CD8-positive, alpha-beta memory T cell (primary cell): ENCODE measurements around the gene IL1RL1. TPM values are rescaled to one million over a fixed set of nuclear protein-coding genes. Genes with fewer than 3 reads are reported as not detected.

Source experiments
- CTCF ChIA-PET: fragments of 350-600 bp; sonication (Branson Sonifier 250); formaldehyde crosslinking; loops from one replicate; lab custom pipeline; 2021; ENCODE audit warnings: antibody characterized with exemption; lab: Charles Lee
- POLR2A ChIA-PET: fragments of 350-600 bp; sonication (Branson Sonifier 250); formaldehyde crosslinking; loops from one replicate; lab custom pipeline; 2021; ENCODE audit warnings: antibody characterized with exemption; lab: Charles Lee
- DNase-seq, 5 donors: peaks; one replicate each; pipeline versions ENCODE4 v3.0.0 to v3.0.0-alpha.2; 2020 to 2022; ENCODE audit warnings: mixed read lengths in 1 of 5
- H3K27ac ChIP-seq: one replicate; pipeline ENCODE4 v1.7.0; 2013; ENCODE audit warnings: low read depth, mild to moderate bottlenecking, low read length, moderate library complexity
- H3K27me3 ChIP-seq: 2 replicates; pipeline ENCODE4 v1.7.0; 2013; ENCODE audit warnings: low read length, mild to moderate bottlenecking; ENCODE audit not compliant: insufficient read depth, poor library complexity, severe bottlenecking
- H3K36me3 ChIP-seq: 2 replicates; pipeline ENCODE4 v1.7.0; 2013; ENCODE audit warnings: mild to moderate bottlenecking, low read length, moderate library complexity; ENCODE audit not compliant: insufficient read depth
- H3K4me1 ChIP-seq: 2 replicates; pipeline ENCODE4 v1.7.0; 2013; ENCODE audit warnings: mild to moderate bottlenecking, low read length, moderate library complexity; ENCODE audit not compliant: insufficient read depth
- H3K4me3 ChIP-seq: 2 replicates; pipeline ENCODE4 v1.7.0; 2013; ENCODE audit warnings: mild to moderate bottlenecking, low read length
- H3K9me3 ChIP-seq: 2 replicates; pipeline ENCODE4 v1.7.0; 2013; ENCODE audit warnings: mild to moderate bottlenecking, low read length
- H3K27ac Mint-ChIP-seq, 8 donors: one replicate each; pipeline ENCODE4 v1.8.0; 2020 to 2021; ENCODE audit warnings: mixed read lengths in 8 of 8, mild to moderate bottlenecking in 6 of 8, inconsistent platforms in 3 of 8, moderate library complexity in 3 of 8
- H3K27me3 Mint-ChIP-seq, 2 donors: one replicate each; pipeline ENCODE4 v1.8.0; 2020 to 2021; ENCODE audit warnings: mixed read lengths in 2 of 2, mild to moderate bottlenecking in 1 of 2, moderate library complexity in 1 of 2
- H3K36me3 Mint-ChIP-seq, 3 donors: one replicate each; pipeline ENCODE4 v1.8.0; 2020 to 2021; ENCODE audit warnings: mixed read lengths in 3 of 3, inconsistent platforms in 1 of 3, mild to moderate bottlenecking in 1 of 3
- H3K4me1 Mint-ChIP-seq, 3 donors: one replicate each; pipeline ENCODE4 v1.8.0; 2020 to 2021; ENCODE audit warnings: mixed read lengths in 3 of 3, inconsistent platforms in 1 of 3, mild to moderate bottlenecking in 1 of 3
- H3K4me3 Mint-ChIP-seq, 7 donors: one replicate each; pipeline ENCODE4 v1.8.0; 2020 to 2021; ENCODE audit warnings: mixed read lengths in 7 of 7, mild to moderate bottlenecking in 6 of 7, moderate library complexity in 4 of 7, inconsistent platforms in 2 of 7
- H3K9me3 Mint-ChIP-seq, 5 donors: one replicate each; pipeline ENCODE4 v1.8.0; 2020 to 2022; ENCODE audit warnings: mixed read lengths in 5 of 5, mild to moderate bottlenecking in 3 of 5, moderate library complexity in 2 of 5, inconsistent platforms in 1 of 5
- polyA plus RNA-seq: library from polyadenylated mRNA; unstranded; fragments of 300-500 nt; fragmentation: Illumina TruSeq; gene quantifications from one replicate; pipeline ENCODE4 v1.2.3, GENCODE V29; 2021
- total RNA-seq, 2 experiments: library from RNA; stranded (reverse); gene quantifications; one replicate each; pipeline ENCODE4 v1.2.3, GENCODE V29; 2021

IL1RL1 gene
- total and polyA plus RNA-seq, 3 experiments from 2014 or later: 0.14 to 0.35 (median 0.22) TPM

GRCh38 chr2:102271844-102272243 is 39.5 kb upstream of the IL1RL1 start:
- Histone ChIP-seq H3K27ac (no peak overlapping the region), H3K9me3 (no peaks in the 10 kb centered on the region), H3K4me1 (peaks cover 12% of the 10 kb centered on the region), H3K27me3 (no peaks in the 10 kb centered on the region), H3K4me3 (no peak overlapping the region), H3K36me3 (no peaks in the 10 kb centered on the region)
- H3K27ac Mint-ChIP-seq: peak overlapping the region in 4 of 8 donors; percentile 37 to 68 (median 56)
- POLR2A ChIA-PET: no interaction called here
- H3K9me3 Mint-ChIP-seq: no peaks in the 10 kb centered on the region
- H3K4me1 Mint-ChIP-seq: peaks cover 22 to 34% (median 25%) of the 10 kb centered on the region in 3 donors
- peaks cover 0 to 7% (median 4%) of the 10 kb centered on the region in 3 donors for H3K36me3 Mint-ChIP-seq
- CTCF ChIA-PET: interaction anchor here (1.1 kb wide), 1 partner anchor 84 kb away, joined by 3 read pairs; no protein-coding TSS in a partner anchor
- DNase-seq: peak in 1 of 5 donors; percentile 17
- peak overlapping the region in 3 of 7 donors; percentile 6 to 59 (median 16) for H3K4me3 Mint-ChIP-seq
- peaks cover 5 to 20% of the 10 kb centered on the region in 2 donors for H3K27me3 Mint-ChIP-seq

GRCh38 chr2:102273619-102274211 is 37.6 kb upstream of the IL1RL1 start:
- Histone ChIP-seq H3K36me3 (no peaks in the 10 kb centered on the region), H3K4me1 (peaks cover 19% of the 10 kb centered on the region), H3K27me3 (no peaks in the 10 kb centered on the region), H3K4me3 (no peak overlapping the region), H3K27ac (no peak overlapping the region), H3K9me3 (no peaks in the 10 kb centered on the region)
- H3K9me3 Mint-ChIP-seq: no peaks in the 10 kb centered on the region
- ChIA-PET CTCF (interaction anchor here (1.8 kb wide), 1 partner anchor 253 kb away, joined by 4 read pairs; no protein-coding TSS in a partner anchor), POLR2A (no interaction called here)
- peaks cover 39 to 53% (median 40%) of the 10 kb centered on the region in 3 donors for H3K4me1 Mint-ChIP-seq
- DNase-seq: no peak
- H3K27ac Mint-ChIP-seq: no peak overlapping the region
- H3K27me3 Mint-ChIP-seq: peaks cover 8 to 20% of the 10 kb centered on the region in 2 donors
- no peak overlapping the region for H3K4me3 Mint-ChIP-seq
- H3K36me3 Mint-ChIP-seq: peaks cover 0 to 7% (median 4%) of the 10 kb centered on the region in 3 donors

GRCh38 chr2:102276549-102277201 is 34.7 kb upstream of the IL1RL1 start:
- Histone ChIP-seq H3K4me1 (peaks cover 19% of the 10 kb centered on the region), H3K36me3 (no peaks in the 10 kb centered on the region), H3K27me3 (no peaks in the 10 kb centered on the region), H3K4me3 (no peak overlapping the region), H3K27ac (no peak overlapping the region), H3K9me3 (no peaks in the 10 kb centered on the region)
- Mint-ChIP-seq H3K9me3 (no peaks in the 10 kb centered on the region), H3K27me3 (peaks cover 7 to 10% of the 10 kb centered on the region in 2 donors), H3K4me1 (peaks cover 35 to 51% (median 37%) of the 10 kb centered on the region in 3 donors), H3K36me3 (peaks cover 0 to 3% (median 0%) of the 10 kb centered on the region in 3 donors), H3K4me3 (peak overlapping the region in 5 of 7 donors; percentile 5 to 63 (median 52)), H3K27ac (peak overlapping the region in 3 of 8 donors; percentile 8 to 29 (median 20))
- peak in 1 of 5 donors; percentile 45 for DNase-seq
- CTCF ChIA-PET: interaction anchor here (1.3 kb wide), 2 partner anchors 36 to 37 kb away, joined by 3 read pairs; no protein-coding TSS in a partner anchor
- POLR2A ChIA-PET: interaction anchor here (0.6 kb wide), 1 partner anchor 555 kb away, joined by 9 read pairs; no protein-coding TSS in a partner anchor

GRCh38 chr2:102277202-102277700 is 34.1 kb upstream of the IL1RL1 start:
- Histone ChIP-seq H3K36me3 (no peaks in the 10 kb centered on the region), H3K27me3 (no peaks in the 10 kb centered on the region), H3K27ac (no peak overlapping the region), H3K9me3 (no peaks in the 10 kb centered on the region), H3K4me1 (peaks cover 19% of the 10 kb centered on the region), H3K4me3 (no peak overlapping the region)
- DNase-seq: no peak
- Mint-ChIP-seq H3K27ac (peak overlapping the region in 1 of 8 donors; percentile 8), H3K4me1 (peaks cover 30 to 46% (median 32%) of the 10 kb centered on the region in 3 donors), H3K27me3 (peaks cover 7 to 10% of the 10 kb centered on the region in 2 donors), H3K4me3 (peak overlapping the region in 3 of 7 donors; percentile 42 to 63 (median 58)), H3K9me3 (no peaks in the 10 kb centered on the region), H3K36me3 (peaks cover 0 to 3% (median 0%) of the 10 kb centered on the region in 3 donors)
- ChIA-PET CTCF (interaction anchor here (1.3 kb wide), 1 partner anchor 36 kb away, joined by 3 read pairs; no protein-coding TSS in a partner anchor), POLR2A (interaction anchor here (0.6 kb wide), 1 partner anchor 556 kb away, joined by 9 read pairs; no protein-coding TSS in a partner anchor)

- ChIA-PET POLR2A (no interaction called here), CTCF (no interaction called here)
- H3K9me3 ChIP-seq: no peaks in the 10 kb centered on the region
These were observed 32.5 kb upstream of the IL1RL1 start for GRCh38 chr2:102278720-102279390.

GRCh38 chr2:102279391-102279735 is 32.0 kb upstream of the IL1RL1 start:
- H3K4me1 Mint-ChIP-seq: peaks cover 30 to 41% (median 32%) of the 10 kb centered on the region in 3 donors

More at GRCh38 chr2:102278720-102279390, 32.5 kb upstream of the IL1RL1 start:
- Histone ChIP-seq H3K4me1 (peaks cover 19% of the 10 kb centered on the region), H3K27me3 (no peaks in the 10 kb centered on the region), H3K27ac (no peak overlapping the region), H3K36me3 (no peaks in the 10 kb centered on the region), H3K4me3 (no peak overlapping the region)
- Mint-ChIP-seq H3K4me1 (peaks cover 30 to 41% (median 32%) of the 10 kb centered on the region in 3 donors), H3K27ac (peak overlapping the region in 1 of 8 donors; percentile 76), H3K4me3 (peak overlapping the region in 1 of 7 donors; percentile 28), H3K9me3 (no peaks in the 10 kb centered on the region), H3K27me3 (peaks cover 2 to 7% of the 10 kb centered on the region in 2 donors), H3K36me3 (peaks cover 0 to 3% (median 0%) of the 10 kb centered on the region in 3 donors)
- no peak for DNase-seq

GRCh38 chr2:102282678-102283091 is 28.7 kb upstream of the IL1RL1 start:
- H3K9me3 Mint-ChIP-seq: no peaks in the 10 kb centered on the region
- H3K9me3 ChIP-seq: no peaks in the 10 kb centered on the region
- no peak overlapping the region for H3K27ac ChIP-seq
- H3K36me3 Mint-ChIP-seq: no peaks in the 10 kb centered on the region
- no peak for DNase-seq
- peaks cover 9 to 14% (median 9%) of the 10 kb centered on the region in 3 donors for H3K4me1 Mint-ChIP-seq
- H3K27ac Mint-ChIP-seq: no peak overlapping the region
- H3K4me1 ChIP-seq: no peaks in the 10 kb centered on the region
- ChIA-PET CTCF (interaction anchor here (1.4 to 1.6 kb wide), 2 partner anchors 9 to 19 kb away, joined by 3 to 4 read pairs; no protein-coding TSS in a partner anchor), POLR2A (no interaction called here)
- H3K36me3 ChIP-seq: no peaks in the 10 kb centered on the region
- H3K4me3 Mint-ChIP-seq: no peak overlapping the region
- no peaks in the 10 kb centered on the region for H3K27me3 ChIP-seq
- no peak overlapping the region for H3K4me3 ChIP-seq
- H3K27me3 Mint-ChIP-seq: peaks cover 0 to 1% of the 10 kb centered on the region in 2 donors

More at GRCh38 chr2:102279391-102279735, 32.0 kb upstream of the IL1RL1 start:
- H3K4me3 ChIP-seq: no peak overlapping the region
- H3K27ac ChIP-seq: no peak overlapping the region
- peaks cover 19% of the 10 kb centered on the region for H3K4me1 ChIP-seq
- H3K9me3 Mint-ChIP-seq: no peaks in the 10 kb centered on the region
- H3K36me3 Mint-ChIP-seq: peaks cover 0 to 3% (median 0%) of the 10 kb centered on the region in 3 donors
- peaks cover 0 to 7% of the 10 kb centered on the region in 2 donors for H3K27me3 Mint-ChIP-seq
- DNase-seq: no peak
- H3K9me3 ChIP-seq: no peaks in the 10 kb centered on the region
- H3K4me3 Mint-ChIP-seq: no peak overlapping the region
- H3K27ac Mint-ChIP-seq: no peak overlapping the region
- no peaks in the 10 kb centered on the region for H3K27me3 ChIP-seq
- POLR2A ChIA-PET: no interaction called here
- CTCF ChIA-PET: interaction anchor here (1.0 kb wide), 1 partner anchor 28 kb away, joined by 3 read pairs; no protein-coding TSS in a partner anchor
- H3K36me3 ChIP-seq: no peaks in the 10 kb centered on the region
